GM12891 (cell line): ENCODE results near the gene RARRES1.

Experiments
- PAX5 ChIP-seq: IDR thresholded peaks from 2 replicates; pipeline ENCODE4 v1.6.1; 2011; ENCODE audit warnings: low read length, moderate library complexity, mild to moderate bottlenecking; ENCODE audit not compliant: insufficient read depth, severe bottlenecking
- POLR2A ChIP-seq: IDR thresholded peaks from 2 replicates; pipeline ENCODE4 v1.6.1; 2011; ENCODE audit warnings: low read depth, low read length, control low read depth
- POLR2AphosphoS5 ChIP-seq: IDR thresholded peaks from 2 replicates; pipeline ENCODE4 v1.6.1; 2011; ENCODE audit warnings: low read depth, low read length, control low read depth
- SPI1 ChIP-seq: IDR thresholded peaks from 2 replicates; pipeline ENCODE4 v1.6.1; 2011; ENCODE audit warnings: low read depth, low read length, control low read depth
- TAF1 ChIP-seq: IDR thresholded peaks from 2 replicates; pipeline ENCODE4 v1.6.1; 2011; ENCODE audit warnings: low read depth, low read length, control low read depth

DNA sequence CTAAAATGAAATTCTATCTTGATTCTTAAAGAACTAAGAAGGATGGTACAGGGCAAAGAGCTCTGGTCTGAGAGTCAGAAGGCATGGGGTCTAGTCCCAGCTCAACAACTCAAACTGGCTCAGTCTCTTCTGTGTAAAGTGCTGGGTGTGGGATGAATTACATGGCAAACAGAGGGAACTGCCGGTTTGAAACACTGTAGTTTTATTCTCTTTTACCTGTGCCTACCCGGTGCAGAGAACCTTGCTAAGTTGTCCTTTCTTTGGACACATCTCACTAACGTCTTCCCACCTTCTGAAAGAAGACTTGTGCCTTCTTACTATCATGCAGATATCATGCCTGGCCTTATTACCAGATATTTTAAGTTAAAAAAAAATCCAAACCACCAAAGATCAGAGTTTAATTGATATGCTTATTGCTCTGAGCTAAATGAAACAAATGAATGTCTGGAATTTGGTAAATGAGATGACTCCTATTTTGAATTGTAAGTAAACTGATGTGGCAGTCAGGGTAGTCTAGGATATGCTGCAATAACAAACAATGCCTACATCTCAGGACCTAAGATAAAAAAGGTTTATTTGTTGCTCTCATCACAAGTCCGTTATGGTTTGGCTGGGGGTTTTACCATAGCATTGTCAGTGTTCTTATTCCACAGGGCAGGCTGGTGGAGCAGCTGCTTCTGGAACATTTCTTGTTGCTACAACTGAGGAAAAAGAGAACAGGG is 12.5 kb upstream of the RARRES1 start:
- TF ChIP-seq TAF1, result no peak
- no peak for TF ChIP-seq POLR2AphosphoS5
- TF ChIP-seq POLR2A, result no peak
- TF ChIP-seq PAX5, result no peak
- TF ChIP-seq SPI1, result no peak
